HepG2 (cell line): Measurements from ENCODE around the gene NPC1. TPM values are rescaled to one million over a fixed set of nuclear protein-coding genes. Genes with fewer than 3 reads are reported as not detected.

Source experiments
- ATAC-seq: fragments of 200-7000 bp; cut with Tn5 transposase; 3 replicates; pipeline ENCODE4 v1.9.1; 2020; ENCODE audit warnings: mild to moderate bottlenecking, moderate library complexity
- BruUV-seq: library from RNA; stranded (reverse); fragments of 400-500 nt; replicated peaks from 2 replicates; lab custom pipeline; 2021; lab: Mats Ljungman, UMichigan
- CTCF ChIA-PET: fragments of 300-600 bp; formaldehyde crosslinking; extraction: SDS; loops from one replicate; lab custom pipeline; 2021; ENCODE audit warnings: low total read pairs, inconsistent platforms, low intra/inter-chr PET ratio; lab: Yijun Ruan, JAX
- POLR2A ChIA-PET: fragments of 350-600 bp; sonication (Branson Sonifier 250); formaldehyde crosslinking; loops from one replicate; lab custom pipeline; 2020; ENCODE audit warnings: antibody characterized with exemption, inconsistent platforms; lab: Yijun Ruan, JAX
- DNase-seq: peaks from one replicate; pipeline ENCODE4 v3.0.0-alpha.2; 2015; ENCODE audit warnings: low spot score
- FAIRE-seq: peaks from 3 replicates; lab custom pipeline; 2011; peaks lifted over from hg19 to GRCh38; lab: Jason Lieb, UNC
- H2AFZ ChIP-seq: one replicate; pipeline ENCODE4 v1.6.1; 2011; ENCODE audit warnings: low read length, inconsistent platforms
- H3K27ac ChIP-seq: fragments of 300-600 bp; 3 replicates; pipeline ENCODE4 v1.8.0; 2011; ENCODE audit warnings: mixed run types, mild to moderate bottlenecking, mixed read lengths, low read length, inconsistent platforms; ENCODE audit not compliant: insufficient read depth; ENCODE audit errors: extremely low read length
- H3K27me3 ChIP-seq, 2 experiments: fragments of 200-600 bp in 1 of 2; 2 replicates in 1 of 2; 3 replicates in 1 of 2; pipeline versions ENCODE4 v1.6.0 to v1.8.0; 2011; ENCODE audit warnings: low read length in 2 of 2, mild to moderate bottlenecking in 2 of 2, moderate library complexity in 2 of 2, inconsistent platforms in 1 of 2; ENCODE audit not compliant: insufficient read depth in 2 of 2, control insufficient read depth in 1 of 2
- H3K36me3 ChIP-seq, 2 experiments: fragments of 200-600 bp in 1 of 2; replicated peaks in 1 of 2; 2 replicates in 1 of 2; 3 replicates in 1 of 2; pipeline versions ENCODE4 v1.5.1 to v1.8.0; 2011; ENCODE audit warnings: low read length in 2 of 2, inconsistent platforms in 1 of 2; ENCODE audit not compliant: insufficient read depth in 2 of 2, control insufficient read depth in 1 of 2
- H3K4me1 ChIP-seq: 2 replicates; pipeline ENCODE4 v1.5.1; 2012; ENCODE audit warnings: low read length, inconsistent platforms; ENCODE audit not compliant: insufficient read depth
- H3K4me2 ChIP-seq: 2 replicates; pipeline ENCODE4 v1.6.0; 2011; ENCODE audit warnings: low read depth, low read length, inconsistent platforms
- H3K4me3 ChIP-seq, 3 experiments: fragments of 200-600 bp in 1 of 3; sonication (generic), shearing (Covaris generic) in 1 of 3; replicated peaks in 1 of 3; 2 replicates each; pipeline ENCODE4 v1.5.1; 2011 to 2016; ENCODE audit warnings: low read length in 3 of 3, inconsistent platforms in 2 of 3, low read depth in 2 of 3, mild to moderate bottlenecking in 2 of 3, control low read depth in 1 of 3, mixed read lengths in 1 of 3; ENCODE audit not compliant: insufficient read depth in 1 of 3
- H3K79me2 ChIP-seq: one replicate; pipeline ENCODE4 v1.6.1; 2011; ENCODE audit warnings: low read length, inconsistent platforms; ENCODE audit not compliant: insufficient read depth
- H3K9ac ChIP-seq: 2 replicates; pipeline ENCODE4 v1.6.0; 2011; ENCODE audit warnings: mild to moderate bottlenecking, low read depth, low read length, inconsistent platforms; ENCODE audit not compliant: insufficient read depth
- H3K9me3 ChIP-seq: 2 replicates; pipeline ENCODE4 v1.5.1; 2012; ENCODE audit warnings: mild to moderate bottlenecking, low read length
- H4K20me1 ChIP-seq: 2 replicates; pipeline ENCODE4 v1.6.0; 2011; ENCODE audit warnings: inconsistent platforms, mild to moderate bottlenecking, low read length, moderate library complexity; ENCODE audit not compliant: insufficient read depth
- FOXP4 ChIP-seq: sonication (generic); formaldehyde crosslinking; IDR thresholded peaks from 2 replicates; pipeline ENCODE4 v1.4.0; 2020; ENCODE audit warnings: missing genetic modification reagents
- RFXANK ChIP-seq: IDR thresholded peaks from 2 replicates; pipeline ENCODE4 v1.6.1; 2016
- SNAI1 ChIP-seq: sonication (generic); formaldehyde crosslinking; IDR thresholded peaks from 2 replicates; pipeline ENCODE4 v1.5.0; 2020; ENCODE audit warnings: mild to moderate bottlenecking, missing genetic modification reagents, borderline replicate concordance
- SP1 ChIP-seq, 2 experiments: fragments of 450-650 bp in 1 of 2; sonication (generic) in 1 of 2; formaldehyde crosslinking in 1 of 2; IDR thresholded peaks; 2 replicates each; pipeline versions ENCODE4 v1.4.0 to v1.6.1; 2016 to 2020; ENCODE audit warnings: missing genetic modification reagents in 1 of 2
- SUZ12 ChIP-seq: fragments of 150-350 bp; IDR thresholded peaks from 2 replicates; pipeline ENCODE4 v1.6.1; 2014; ENCODE audit warnings: low read depth, low read length
- ZFP37 ChIP-seq: sonication (generic); formaldehyde crosslinking; IDR thresholded peaks from 2 replicates; pipeline ENCODE4 v1.4.0; 2020; ENCODE audit warnings: missing genetic modification reagents, borderline replicate concordance
- ZNF121 ChIP-seq: sonication (generic); formaldehyde crosslinking; IDR thresholded peaks from 2 replicates; pipeline ENCODE4 v1.5.0; 2020; ENCODE audit warnings: mild to moderate bottlenecking, missing genetic modification reagents
- ZNF24 ChIP-seq: fragments of 450-650 bp; IDR thresholded peaks from 2 replicates; pipeline ENCODE4 v1.6.1; 2017; ENCODE audit warnings: antibody characterized with exemption, mild to moderate bottlenecking
- ZNF337 ChIP-seq: sonication (generic); formaldehyde crosslinking; IDR thresholded peaks from 2 replicates; pipeline ENCODE4 v1.5.1; 2020; ENCODE audit warnings: missing genetic modification reagents, low read depth, mild to moderate bottlenecking, borderline replicate concordance
- ZNF33B ChIP-seq: sonication (generic); formaldehyde crosslinking; IDR thresholded peaks from 2 replicates; pipeline ENCODE4 v1.5.1; 2020; ENCODE audit warnings: mild to moderate bottlenecking, missing genetic modification reagents
- ZNF34 ChIP-seq: sonication (generic); formaldehyde crosslinking; IDR thresholded peaks from 2 replicates; pipeline ENCODE4 v1.4.0; 2020; ENCODE audit warnings: mild to moderate bottlenecking, missing genetic modification reagents, borderline replicate concordance
- ZNF549 ChIP-seq: sonication (generic); formaldehyde crosslinking; IDR thresholded peaks from 2 replicates; pipeline ENCODE4 v1.5.0; 2020; ENCODE audit warnings: missing genetic modification reagents
- ZNF556 ChIP-seq: sonication (generic); formaldehyde crosslinking; IDR thresholded peaks from 2 replicates; pipeline ENCODE4 v1.4.0; 2020; ENCODE audit warnings: mild to moderate bottlenecking, missing genetic modification reagents, borderline replicate concordance
- ZNF557 ChIP-seq: sonication (generic); formaldehyde crosslinking; IDR thresholded peaks from 2 replicates; pipeline ENCODE4 v1.4.0; 2020; ENCODE audit warnings: missing genetic modification reagents
- ZNF558 ChIP-seq: sonication (generic); formaldehyde crosslinking; IDR thresholded peaks from 2 replicates; pipeline ENCODE4 v1.9.0; 2022; ENCODE audit warnings: mild to moderate bottlenecking, missing genetic modification reagents, borderline replicate concordance
- ZNF607 ChIP-seq: sonication (generic); formaldehyde crosslinking; IDR thresholded peaks from 2 replicates; pipeline ENCODE4 v1.5.1; 2020; ENCODE audit warnings: missing genetic modification reagents, mild to moderate bottlenecking, borderline replicate concordance
- ZNF740 ChIP-seq: sonication (generic); formaldehyde crosslinking; IDR thresholded peaks from 2 replicates; pipeline ENCODE4 v1.4.0; 2020; ENCODE audit warnings: missing genetic modification reagents
- WGBS: methylation state at CpG from one replicate; pipeline ENCODE4 v1.1.6; 2017; ENCODE audit warnings: low lambda C conversion rate; 5-methylcytosine and 5-hydroxymethylcytosine counted together
- in situ Hi-C: cut with HindIII; loops from 2 replicates; pipeline ENCODE4 v1.10.0; 2017; ENCODE audit warnings: low pct_unique_long_range_greater_than_20kb; ENCODE audit not compliant: extremely low pct_ligation_motif_present
- intact Hi-C: fragments of 100-400 bp; cut with micrococcal nuclease; formaldehyde crosslinking; loops from one replicate; pipeline ENCODE4 v1.10.0; 2022; ENCODE audit not compliant: unreplicated experiment
- polyA plus RNA-seq, 8 experiments: library from polyadenylated mRNA; depleted of rRNA in 3 of 8; stranded (reverse) in 7 of 8; unstranded in 1 of 8; fragments of >200 nt; fragmentation: Illumina TruSeq in 4 of 8; extraction: Trizol in 4 of 8; gene quantifications; 2 replicates each; pipeline versions ENCODE4 v1.2.1 to v1.2.3, GENCODE V29; 2011 to 2016; ENCODE audit warnings: low read depth in 4 of 8, missing spikeins in 1 of 8, mixed read lengths in 1 of 8; ENCODE audit not compliant: insufficient read depth in 1 of 8
- total RNA-seq, 5 experiments: library from RNA; depleted of rRNA; stranded (reverse); fragments of >200 nt; fragmentation: Illumina TruSeq; extraction: Trizol; gene quantifications; 2 replicates each; pipeline ENCODE4 v1.2.3, GENCODE V29; 2016; ENCODE audit warnings: low read depth in 1 of 5
- TF ChIP-seq, protein P1 (sequence below): sonication (generic); formaldehyde crosslinking; IDR thresholded peaks from 2 replicates; pipeline ENCODE4 v1.8.1; 2023; ENCODE audit warnings: mild to moderate bottlenecking, inconsistent platforms, moderate library complexity, missing genetic modification reagents, borderline replicate concordance
- TF ChIP-seq, protein P2 (sequence below): sonication (generic); formaldehyde crosslinking; IDR thresholded peaks from 2 replicates; pipeline ENCODE4 v1.5.0; 2020; ENCODE audit warnings: missing genetic modification reagents

NPC1 gene
- total and polyA plus RNA-seq, 2 of the 13 experiments (the other 11 are each of a cell fraction or from before 2014, with no cell fraction given): 46.5 to 114 TPM

DNA sequence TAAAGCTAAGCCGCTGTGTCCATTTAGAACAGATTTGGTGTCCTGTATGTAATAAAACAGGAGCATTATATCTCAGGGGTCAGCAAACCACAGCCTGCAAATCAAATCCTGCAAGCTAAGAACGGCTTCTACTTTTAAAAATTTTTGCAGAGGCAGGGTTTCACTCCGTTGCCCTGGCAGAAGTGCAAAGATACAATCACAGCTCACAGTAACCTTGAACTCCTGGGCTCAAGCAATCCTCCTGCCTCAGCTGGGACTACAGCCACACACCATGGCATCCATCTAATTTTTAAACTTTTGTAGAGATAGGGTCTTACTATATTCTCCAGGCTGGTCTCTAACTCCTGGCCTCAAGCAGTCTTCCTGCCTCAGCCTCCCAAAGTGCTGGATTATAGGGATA lies 28.6 kb upstream of the NPC1 start:
- POLR2A ChIA-PET: no interaction called here

More for the DNA sequence above, 28.6 kb upstream of the NPC1 start:
- in situ Hi-C loops (no loop called here), intact Hi-C loops (no loop called here)
- Histone ChIP-seq H3K79me2 (no peaks in the 10 kb centered on the region), H3K4me3 (no peak overlapping the region), H3K27me3 (peaks cover 0 to 11% of the 10 kb centered on the region in 2 experiments; a peak in 1 of 5 replicates), H3K4me2 (no peak overlapping the region), H2AFZ (no peak overlapping the region), H3K4me1 (peaks cover 52% of the 10 kb centered on the region), H3K9ac (no peak overlapping the region), H3K9me3 (no peaks in the 10 kb centered on the region), H3K36me3 (no peaks in the 10 kb centered on the region), H3K27ac (no peak overlapping the region), H4K20me1 (no peaks in the 10 kb centered on the region)
- no TSS peak for BruUV-seq
- no peak for DNase-seq
- CTCF ChIA-PET: no interaction called here
- 36% methylated on average over 3 of the region's 3 CpGs for WGBS
- FAIRE-seq: no peak
- no peak for ATAC-seq
- TF ChIP-seq ZNF337 (no peak), ZNF740 (CRISPR knock-in tag) (no peak), ZNF557 (CRISPR knock-in tag) (no peak), SNAI1 (no peak), ZNF549 (CRISPR knock-in tag) (no peak), ZFP37 (no peak), FOXP4 (no peak), ZNF121 (CRISPR knock-in tag) (no peak), ZNF556 (CRISPR knock-in tag) (no peak), SUZ12 (no peak), ZNF33B (CRISPR knock-in tag) (no peak), ZNF34 (CRISPR knock-in tag) (no peak), ZNF558 (CRISPR knock-in tag) (no peak), ZNF24 (no peak), ZNF607 (CRISPR knock-in tag) (no peak), SP1 (IDR thresholded peaks at IDR 0.05) (no peak), SP1 (CRISPR knock-in tag; IDR thresholded peaks at IDR 0.05) (no peak), RFXANK (CRISPR knock-in tag) (no peak)
- TF ChIP-seq, protein P1, sequence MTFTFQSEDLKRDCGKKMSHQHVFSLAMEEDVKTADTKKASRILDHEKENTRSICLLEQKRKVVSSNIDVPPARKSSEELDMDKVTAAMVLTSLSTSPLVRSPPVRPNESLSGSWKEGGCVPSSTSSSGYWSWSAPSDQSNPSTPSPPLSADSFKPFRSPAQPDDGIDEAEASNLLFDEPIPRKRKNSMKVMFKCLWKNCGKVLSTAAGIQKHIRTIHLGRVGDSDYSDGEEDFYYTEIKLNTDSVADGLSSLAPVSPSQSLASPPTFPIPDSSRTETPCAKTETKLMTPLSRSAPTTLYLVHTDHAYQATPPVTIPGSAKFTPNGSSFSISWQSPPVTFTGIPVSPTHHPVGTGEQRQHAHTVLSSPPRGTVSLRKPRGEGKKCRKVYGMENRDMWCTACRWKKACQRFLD (CRISPR knock-in tag): no peak
- TF ChIP-seq, protein P2, sequence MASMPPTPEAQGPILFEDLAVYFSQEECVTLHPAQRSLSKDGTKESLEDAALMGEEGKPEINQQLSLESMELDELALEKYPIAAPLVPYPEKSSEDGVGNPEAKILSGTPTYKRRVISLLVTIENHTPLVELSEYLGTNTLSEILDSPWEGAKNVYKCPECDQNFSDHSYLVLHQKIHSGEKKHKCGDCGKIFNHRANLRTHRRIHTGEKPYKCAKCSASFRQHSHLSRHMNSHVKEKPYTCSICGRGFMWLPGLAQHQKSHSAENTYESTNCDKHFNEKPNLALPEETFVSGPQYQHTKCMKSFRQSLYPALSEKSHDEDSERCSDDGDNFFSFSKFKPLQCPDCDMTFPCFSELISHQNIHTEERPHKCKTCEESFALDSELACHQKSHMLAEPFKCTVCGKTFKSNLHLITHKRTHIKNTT (CRISPR knock-in tag): no peak
